DOHH2 (cell line): ENCODE data around the gene MALRD1.

ENCODE experiments used
- H3F3A ChIP-seq: fragments of 200-600 bp; sonication (generic), shearing (Covaris generic); 2 replicates; pipeline ENCODE4 v1.6.0; 2016; ENCODE audit warnings: antibody characterized with exemption, mild to moderate bottlenecking; ENCODE audit not compliant: control insufficient read depth, insufficient read depth
- H3K27ac ChIP-seq: fragments of 200-600 bp; sonication (generic); 2 replicates; pipeline ENCODE4 v1.5.1; 2014; ENCODE audit warnings: low read depth, mild to moderate bottlenecking, low read length, moderate library complexity
- H3K27me3 ChIP-seq: fragments of 200-600 bp; sonication (generic); 2 replicates; pipeline ENCODE4 v1.6.1; 2014; ENCODE audit warnings: mild to moderate bottlenecking, low read length, mixed read lengths; ENCODE audit not compliant: control insufficient read depth
- H3K36me3 ChIP-seq: fragments of 200-600 bp; sonication (generic); 2 replicates; pipeline ENCODE4 v1.6.1; 2014; ENCODE audit warnings: mild to moderate bottlenecking, low read length, moderate library complexity, mixed read lengths; ENCODE audit not compliant: control insufficient read depth
- H3K4me1 ChIP-seq: fragments of 200-600 bp; sonication (generic); 2 replicates; pipeline ENCODE4 v1.6.1; 2014; ENCODE audit warnings: mild to moderate bottlenecking, low read length, mixed read lengths; ENCODE audit not compliant: control insufficient read depth
- H3K4me2 ChIP-seq: fragments of 200-600 bp; sonication (generic); 2 replicates; pipeline ENCODE4 v1.6.0; 2014; ENCODE audit warnings: mild to moderate bottlenecking, low read length, moderate library complexity
- H3K4me3 ChIP-seq: fragments of 200-600 bp; sonication (generic); 2 replicates; pipeline ENCODE4 v1.5.1; 2014; ENCODE audit warnings: mild to moderate bottlenecking, low read length, mixed read lengths
- H3K79me2 ChIP-seq: fragments of 200-600 bp; sonication (generic); 2 replicates; pipeline ENCODE4 v1.6.1; 2014; ENCODE audit warnings: mild to moderate bottlenecking, low read length, mixed read lengths; ENCODE audit not compliant: control insufficient read depth
- H3K9me2 ChIP-seq: fragments of 200-600 bp; sonication (generic); replicated peaks from 2 replicates; pipeline ENCODE4 v1.6.1; 2014; ENCODE audit warnings: mild to moderate bottlenecking, low read length, mixed read lengths; ENCODE audit not compliant: control insufficient read depth
- H3K9me3 ChIP-seq: fragments of 200-600 bp; sonication (generic); 2 replicates; pipeline ENCODE4 v1.6.1; 2014; ENCODE audit warnings: antibody characterized with exemption, low read length, mixed read lengths; ENCODE audit not compliant: control insufficient read depth, insufficient read depth
- H4K20me1 ChIP-seq: fragments of 200-600 bp; sonication (generic); 2 replicates; pipeline ENCODE4 v1.6.0; 2014; ENCODE audit warnings: low read depth, mild to moderate bottlenecking, antibody characterized with exemption, low read length, moderate library complexity; ENCODE audit not compliant: control insufficient read depth, insufficient read depth
- EZH2phosphoT487 ChIP-seq: fragments of 200-600 bp; sonication (generic); IDR thresholded peaks from 2 replicates; pipeline ENCODE4 v1.6.1; 2017; ENCODE audit warnings: borderline replicate concordance, mild to moderate bottlenecking, antibody characterized with exemption, low read length, moderate library complexity, mixed read lengths
- TF ChIP-seq, protein P1 (sequence below): fragments of 200-600 bp; sonication (generic); IDR thresholded peaks from one replicate; pipeline ENCODE4 v1.5.1; 2014; ENCODE audit warnings: antibody characterized with exemption, mild to moderate bottlenecking, low read depth, low read length; ENCODE audit not compliant: poor library complexity, severe bottlenecking

Gene MALRD1

DNA sequence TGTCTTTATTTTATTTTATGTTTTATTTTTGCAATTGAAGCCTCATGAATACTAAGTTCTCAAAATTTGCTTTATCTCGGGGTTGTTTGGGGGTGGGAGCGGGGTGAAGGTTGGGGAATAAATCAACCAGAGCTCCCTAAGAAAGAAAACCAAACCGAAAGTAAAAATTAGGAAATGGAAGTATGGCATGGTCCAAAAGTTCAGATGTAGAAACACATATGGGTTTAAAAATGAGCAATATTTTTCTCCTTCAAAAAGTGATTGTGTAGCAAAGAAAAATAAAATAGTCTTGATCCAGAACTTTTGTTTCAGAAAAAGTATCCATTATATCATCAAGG, 590.3 kb downstream of the MALRD1 start:
- Histone ChIP-seq H3K4me3 (no peak overlapping the region), H3K27ac (no peak overlapping the region), H3K4me2 (0 out of 2 replicates have a peak overlapping the region, but pooled peaks have one; percentile 19), H3K4me1 (no peaks in the 10 kb centered on the region), H3K36me3 (no peaks in the 10 kb centered on the region), H3F3A (no peaks in the 10 kb centered on the region), H4K20me1 (no peaks in the 10 kb centered on the region), H3K79me2 (no peaks in the 10 kb centered on the region), H3K27me3 (no peaks in the 10 kb centered on the region), H3K9me2 (no peaks in the 10 kb centered on the region), H3K9me3 (peaks cover 5% of the 10 kb centered on the region; the same call in 1 of the 2 replicates)
- TF ChIP-seq, protein P1, sequence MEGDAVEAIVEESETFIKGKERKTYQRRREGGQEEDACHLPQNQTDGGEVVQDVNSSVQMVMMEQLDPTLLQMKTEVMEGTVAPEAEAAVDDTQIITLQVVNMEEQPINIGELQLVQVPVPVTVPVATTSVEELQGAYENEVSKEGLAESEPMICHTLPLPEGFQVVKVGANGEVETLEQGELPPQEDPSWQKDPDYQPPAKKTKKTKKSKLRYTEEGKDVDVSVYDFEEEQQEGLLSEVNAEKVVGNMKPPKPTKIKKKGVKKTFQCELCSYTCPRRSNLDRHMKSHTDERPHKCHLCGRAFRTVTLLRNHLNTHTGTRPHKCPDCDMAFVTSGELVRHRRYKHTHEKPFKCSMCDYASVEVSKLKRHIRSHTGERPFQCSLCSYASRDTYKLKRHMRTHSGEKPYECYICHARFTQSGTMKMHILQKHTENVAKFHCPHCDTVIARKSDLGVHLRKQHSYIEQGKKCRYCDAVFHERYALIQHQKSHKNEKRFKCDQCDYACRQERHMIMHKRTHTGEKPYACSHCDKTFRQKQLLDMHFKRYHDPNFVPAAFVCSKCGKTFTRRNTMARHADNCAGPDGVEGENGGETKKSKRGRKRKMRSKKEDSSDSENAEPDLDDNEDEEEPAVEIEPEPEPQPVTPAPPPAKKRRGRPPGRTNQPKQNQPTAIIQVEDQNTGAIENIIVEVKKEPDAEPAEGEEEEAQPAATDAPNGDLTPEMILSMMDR, result no peak
- no peak for TF ChIP-seq EZH2phosphoT487

- Histone ChIP-seq H3K79me2 (no peaks in the 10 kb centered on the region), H3K4me3 (no peak overlapping the region), H3K4me2 (no peak overlapping the region), H3K27ac (no peak overlapping the region), H3K27me3 (no peaks in the 10 kb centered on the region), H3K36me3 (no peaks in the 10 kb centered on the region), H3F3A (no peaks in the 10 kb centered on the region), H3K9me2 (no peaks in the 10 kb centered on the region), H3K4me1 (no peaks in the 10 kb centered on the region), H4K20me1 (no peaks in the 10 kb centered on the region), H3K9me3 (no peaks in the 10 kb centered on the region)
- TF ChIP-seq, protein P1, result no peak
- TF ChIP-seq EZH2phosphoT487, result no peak
These were observed 592.1 kb downstream of the MALRD1 start for GRCh38 chr10:19640566-19641263.

- TF ChIP-seq, protein P1, result no peak
- no peak for TF ChIP-seq EZH2phosphoT487
- Histone ChIP-seq H3K27ac (no peak overlapping the region), H3K79me2 (no peaks in the 10 kb centered on the region)
These were observed 602.9 kb downstream of the MALRD1 start for GRCh38 chr10:19651549-19651948.

More at GRCh38 chr10:19651549-19651948, 602.9 kb downstream of the MALRD1 start:
- H3K4me3 ChIP-seq, result no peak overlapping the region
- no peaks in the 10 kb centered on the region for H3K27me3 ChIP-seq
- H3F3A ChIP-seq, result no peaks in the 10 kb centered on the region
- H4K20me1 ChIP-seq, result no peaks in the 10 kb centered on the region
- no peaks in the 10 kb centered on the region for H3K9me3 ChIP-seq
- no peaks in the 10 kb centered on the region for H3K36me3 ChIP-seq
- H3K4me1 ChIP-seq, result no peaks in the 10 kb centered on the region
- H3K4me2 ChIP-seq, result no peak overlapping the region
- no peaks in the 10 kb centered on the region for H3K9me2 ChIP-seq
